ENCODE data around the gene PLCH2.
"Not testable (repeated sequence)": the region's sequence is repeated elsewhere in the genome, so short reads cannot be mapped to it uniquely, and the experiment has no call there.

PLCH2 gene

DNA sequence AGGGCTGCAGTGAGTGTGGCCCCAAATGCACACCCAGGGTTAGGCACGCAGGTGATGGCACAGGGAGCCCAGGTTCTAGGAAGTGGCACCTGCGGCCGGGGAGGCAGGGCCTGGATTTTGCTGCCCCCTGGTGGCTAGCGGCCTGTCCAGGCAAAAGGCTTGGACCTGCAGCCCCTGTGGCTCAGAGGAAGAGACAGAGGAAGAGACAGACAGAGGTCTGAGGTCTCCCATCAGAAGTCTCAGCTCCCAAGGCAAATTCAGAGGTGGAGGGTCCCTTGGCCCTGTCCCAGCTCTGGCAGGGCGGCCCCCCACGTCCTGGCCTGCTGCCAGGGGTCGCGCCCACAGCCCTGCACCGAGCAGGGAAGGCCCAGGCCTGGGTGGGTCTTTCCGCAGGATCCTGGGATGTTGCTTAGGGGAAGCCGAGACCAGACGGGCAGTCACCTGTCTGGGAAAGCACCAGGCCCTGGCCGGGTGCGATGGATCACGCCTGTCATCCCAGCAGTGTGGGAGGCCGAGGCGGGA lies 72.0 kb downstream of the PLCH2 start:
- no peak for FAIRE-seq

DNA sequence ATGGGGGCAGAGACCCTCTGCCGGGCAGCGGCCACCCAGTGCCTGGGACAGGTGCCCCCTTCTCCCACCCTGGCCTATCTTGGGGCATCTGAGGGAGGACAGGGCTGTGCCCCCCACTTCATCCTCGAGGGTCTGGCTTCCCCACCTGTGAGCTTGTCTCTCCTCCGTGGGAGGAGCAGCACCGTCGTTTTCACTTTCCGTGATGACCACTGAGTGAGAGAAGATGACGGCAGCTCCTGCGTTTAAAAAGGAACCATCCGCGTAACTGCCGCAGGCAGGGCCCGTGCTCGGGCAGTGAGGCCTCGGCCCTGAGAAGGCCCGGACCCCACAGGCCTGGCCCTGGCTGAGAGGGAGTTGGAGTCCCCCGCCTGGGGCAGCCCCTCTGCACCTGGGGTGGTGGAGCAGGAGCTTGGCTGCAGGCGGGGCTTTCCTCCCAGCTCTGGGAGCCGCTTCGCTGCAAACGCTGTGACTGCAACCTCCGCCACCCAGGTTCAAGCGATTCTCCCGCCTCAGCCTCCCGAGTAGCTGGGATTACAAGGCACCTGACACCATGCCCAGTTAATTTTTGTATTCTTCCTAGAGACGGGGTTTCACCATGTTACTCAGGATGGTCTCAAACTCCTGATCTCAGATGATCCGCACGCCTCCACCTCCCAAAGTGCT lies 73.4 kb downstream of the PLCH2 start:
- FAIRE-seq = not testable (repeated sequence)

DNA sequence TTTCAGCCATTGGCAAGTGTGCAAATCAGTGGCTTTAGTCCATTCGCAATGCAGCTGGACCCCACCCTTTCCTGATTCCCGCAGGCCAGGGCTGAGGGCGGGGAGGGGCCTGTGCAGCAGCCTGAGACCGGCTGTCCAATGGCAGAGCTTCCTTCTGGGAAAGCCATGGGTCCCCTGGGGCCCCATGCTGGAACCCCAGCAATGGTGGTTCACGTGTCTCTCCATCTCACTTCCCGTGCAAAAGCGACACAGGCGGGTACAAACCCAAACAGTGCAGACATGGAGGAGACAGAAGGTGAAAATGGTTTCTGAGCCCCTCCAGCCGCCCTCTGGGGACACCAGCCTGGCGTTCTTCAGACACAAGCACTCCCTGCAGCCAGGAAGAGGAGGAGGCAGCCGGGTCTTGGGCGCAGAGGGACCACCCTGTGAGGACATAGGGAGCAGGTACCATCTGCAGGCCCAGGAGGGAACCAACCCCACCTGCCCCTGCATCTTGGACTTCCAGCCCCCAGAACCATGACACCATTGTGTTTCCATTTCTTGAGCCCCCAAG lies 74.3 kb downstream of the PLCH2 start:
- not testable (repeated sequence) for FAIRE-seq

DNA sequence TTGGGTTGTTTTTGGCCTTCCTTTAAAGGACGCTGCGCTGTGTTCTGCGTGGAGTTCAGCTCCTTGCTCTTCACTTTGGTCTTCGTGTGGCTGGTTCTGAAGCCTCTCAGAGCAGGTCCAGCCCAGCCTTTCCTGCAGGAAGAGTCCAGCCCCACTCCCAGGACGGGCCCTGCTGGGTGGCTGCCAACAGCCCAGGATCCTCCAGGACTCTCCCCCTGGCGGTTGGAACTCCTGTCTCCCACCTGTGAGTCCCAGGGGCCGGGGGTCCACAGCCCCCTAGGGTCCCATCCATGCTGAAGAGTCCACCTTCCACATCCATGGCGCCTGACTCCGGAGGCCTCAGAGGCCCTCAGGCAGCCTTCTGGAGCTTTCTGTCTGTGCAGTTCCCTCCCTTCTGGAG lies 75.5 kb downstream of the PLCH2 start:
- FAIRE-seq = not testable (repeated sequence)

DNA sequence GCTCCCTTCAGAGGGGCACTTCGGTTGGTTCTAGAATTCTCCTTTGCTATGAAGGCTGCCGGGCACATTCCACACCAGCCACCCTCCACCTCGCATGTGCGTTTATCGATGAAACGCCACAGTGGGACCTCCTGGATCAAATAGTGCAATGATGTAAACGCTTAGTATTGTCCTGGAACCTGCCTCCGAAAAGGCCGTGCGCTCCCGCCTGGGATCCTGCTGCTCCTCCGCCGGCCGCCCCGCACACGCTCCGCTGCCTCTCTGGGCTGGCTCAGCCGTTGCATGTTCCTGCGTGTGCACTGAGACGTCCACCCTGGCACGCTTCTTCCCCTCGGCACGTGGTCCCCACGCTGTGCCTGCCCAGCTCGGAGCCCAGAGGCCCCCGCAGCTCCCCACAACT lies 76.1 kb downstream of the PLCH2 start:
- no peak for FAIRE-seq

DNA sequence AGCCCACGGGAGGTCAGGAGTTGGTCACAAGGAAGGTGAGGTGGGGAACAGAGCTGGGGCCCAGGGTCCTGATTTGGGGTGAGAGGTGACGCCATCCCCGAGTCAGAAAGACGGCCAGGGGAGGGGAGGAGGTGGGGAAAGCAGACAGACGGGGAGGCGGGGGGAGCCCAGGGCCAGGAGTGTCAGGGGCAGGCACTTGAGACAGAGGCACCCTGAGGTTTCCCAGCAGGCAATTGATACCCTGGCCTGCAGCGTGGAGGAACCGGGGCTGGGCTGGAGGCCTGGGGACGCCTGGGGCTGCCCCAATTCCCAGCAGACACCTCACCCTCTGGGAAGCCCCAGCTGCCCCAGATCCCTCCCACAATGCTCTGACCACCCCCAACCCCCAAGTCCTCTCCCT lies 77.0 kb downstream of the PLCH2 start:
- FAIRE-seq = not testable (repeated sequence)

DNA sequence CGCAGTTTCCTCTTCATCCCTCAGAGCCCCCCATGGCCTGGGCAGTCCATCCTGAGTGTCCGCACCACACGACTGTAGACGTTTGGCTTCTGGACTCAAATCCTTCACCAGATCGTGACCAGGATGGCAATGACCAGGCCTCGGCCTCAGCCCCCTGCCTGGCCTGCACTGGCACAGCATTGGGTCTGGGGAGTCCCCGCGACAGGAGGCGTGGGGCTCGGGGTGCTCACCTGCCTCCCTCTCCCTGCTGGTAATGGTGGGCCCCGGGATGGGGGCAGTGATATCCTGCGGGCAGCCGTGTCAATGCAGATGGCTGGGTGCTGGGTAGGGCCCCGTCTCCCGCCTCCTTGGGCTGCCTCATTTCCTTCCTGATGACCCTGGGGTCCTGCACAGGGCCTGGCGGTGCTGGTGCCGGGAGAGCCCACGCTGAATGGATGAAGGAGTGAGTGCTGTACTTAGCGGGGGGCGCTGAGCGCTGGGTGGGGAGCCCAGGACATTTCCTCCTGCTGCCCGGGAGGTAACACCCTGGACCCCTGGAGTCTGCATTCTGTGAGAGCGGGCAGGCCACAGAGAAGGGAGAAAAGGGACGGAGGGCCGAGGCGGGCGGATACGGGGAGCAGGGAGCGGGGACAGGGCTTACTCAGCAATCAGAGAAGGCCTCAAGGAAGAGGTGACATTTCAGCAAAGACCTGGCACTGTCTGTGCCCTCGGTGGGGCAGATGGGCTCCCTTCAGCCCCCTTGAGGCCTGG lies 78.0 kb downstream of the PLCH2 start:
- no peak for FAIRE-seq

DNA sequence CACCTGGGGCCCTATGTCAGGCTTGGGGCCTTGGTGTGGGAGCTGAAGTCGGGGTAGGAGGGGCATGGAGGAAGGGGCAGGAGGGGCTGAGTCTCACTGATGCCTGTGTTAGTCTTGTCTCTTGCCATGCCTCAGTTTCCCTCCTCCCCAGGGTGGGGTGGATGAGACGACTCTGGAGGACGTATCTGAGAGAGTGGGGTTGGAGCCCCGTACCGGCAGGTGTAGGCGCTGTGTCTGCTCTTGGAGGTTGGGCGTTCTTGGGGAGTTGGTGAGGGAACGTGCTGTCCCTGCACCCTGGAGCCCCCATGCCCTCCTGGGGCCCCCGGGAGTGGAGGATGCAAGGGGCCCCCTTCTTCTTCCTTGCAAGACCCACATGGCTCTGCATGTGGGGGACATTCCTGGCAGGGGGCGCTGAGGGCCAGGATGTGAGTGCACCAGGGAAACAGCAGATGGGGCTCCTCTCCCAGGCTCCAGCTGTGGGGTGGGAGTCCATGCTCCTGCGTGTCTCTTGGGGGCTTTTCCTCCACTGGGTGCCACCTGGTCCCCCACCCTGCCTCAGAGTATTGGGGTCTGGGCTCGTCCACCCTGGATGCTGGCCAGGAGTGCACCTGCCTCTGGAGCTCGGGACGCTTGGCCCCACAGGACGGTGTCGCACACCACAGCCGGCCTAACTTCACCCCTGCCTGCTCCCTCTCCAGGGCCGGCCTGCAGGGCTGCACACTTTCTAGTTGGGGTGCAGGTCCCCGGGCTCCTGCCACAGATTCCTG lies 78.7 kb downstream of the PLCH2 start:
- FAIRE-seq = no peak
